HG03575 (cell line): ENCODE results near the gene FGF2.
A peak's percentile ranks its signal among the peaks of the same experiment; 100 is the strongest.
"Not testable (repeated sequence)": the region's sequence is repeated elsewhere in the genome, so short reads cannot be mapped to it uniquely, and the experiment has no call there.

Experiments
- ATAC-seq: cut with Tn5 transposase; IDR thresholded peaks from one replicate; pipeline ENCODE4 v1.9.1; 2021; ENCODE audit not compliant: unreplicated experiment, insufficient number of reproducible peaks, low FRiP score; ENCODE audit errors: extremely low read depth

FGF2 gene

GRCh38 chr4:122810669-122811068, 16.0 kb upstream of the FGF2 start:
- ATAC-seq = no peak

- ATAC-seq = not testable (repeated sequence)
These were observed 14.8 kb upstream of the FGF2 start for GRCh38 chr4:122811781-122812180.

GRCh38 chr4:122812823-122813222, 13.8 kb upstream of the FGF2 start:
- ATAC-seq = not testable (repeated sequence)

- peak; percentile 99 for ATAC-seq
These were observed 12.2 kb upstream of the FGF2 start for GRCh38 chr4:122814426-122814825.

GRCh38 chr4:122815248-122815647, 11.4 kb upstream of the FGF2 start:
- ATAC-seq = no peak

GRCh38 chr4:122816476-122816875, 10.2 kb upstream of the FGF2 start:
- no peak for ATAC-seq

GRCh38 chr4:122819708-122820449, 6.8 kb upstream of the FGF2 start:
- no peak for ATAC-seq

- no peak for ATAC-seq
These were observed 5.5 kb upstream of the FGF2 start for GRCh38 chr4:122821092-122821491.

- ATAC-seq = no peak
These were observed 4.2 kb upstream of the FGF2 start for GRCh38 chr4:122822466-122822865.

GRCh38 chr4:122823476-122823875, 3.2 kb upstream of the FGF2 start:
- no peak for ATAC-seq

GRCh38 chr4:122824616-122825015, 2.0 kb upstream of the FGF2 start:
- ATAC-seq = no peak

GRCh38 chr4:122826079-122826527, 528 bp upstream of the FGF2 start:
- ATAC-seq = no peak

GRCh38 chr4:122827258-122827878, 737 bp downstream of the FGF2 start:
- ATAC-seq = peak; percentile 1

- peak; percentile 97 for ATAC-seq
These were observed 1.4 kb downstream of the FGF2 start for GRCh38 chr4:122827879-122828601.

- ATAC-seq = no peak
These were observed 3.9 kb downstream of the FGF2 start for GRCh38 chr4:122830426-122831095.

- no peak for ATAC-seq
These were observed 5.0 kb downstream of the FGF2 start for GRCh38 chr4:122831515-122832196.

GRCh38 chr4:122832732-122833131, 6.1 kb downstream of the FGF2 start:
- no peak for ATAC-seq

- no peak for ATAC-seq
These were observed 7.4 kb downstream of the FGF2 start for GRCh38 chr4:122833999-122834398.

- no peak for ATAC-seq
These were observed 10.3 kb downstream of the FGF2 start for GRCh38 chr4:122836941-122837340.
